Mesothelial cell of epicardium (in vitro differentiated cells): ENCODE results near the gene CDH23. TPM values are rescaled to one million over a fixed set of nuclear protein-coding genes. Genes with fewer than 3 reads are reported as not detected.

Experiments
- DNase-seq, 2 experiments: peaks; one replicate each; pipeline ENCODE4 v3.0.0; 2021; ENCODE audit warnings: low spot score in 2 of 2; ENCODE audit not compliant: unreplicated experiment in 2 of 2
- H3K27ac Mint-ChIP-seq: 2 replicates; pipeline ENCODE4 v1.8.0; 2021; ENCODE audit warnings: mixed read lengths
- H3K27me3 Mint-ChIP-seq: 2 replicates; pipeline ENCODE4 v1.8.0; 2021; ENCODE audit warnings: low read depth, mixed read lengths
- H3K36me3 Mint-ChIP-seq: 2 replicates; pipeline ENCODE4 v1.8.0; 2021; ENCODE audit warnings: mixed read lengths
- H3K4me1 Mint-ChIP-seq: 2 replicates; pipeline ENCODE4 v1.8.0; 2021; ENCODE audit warnings: mixed read lengths
- H3K4me3 Mint-ChIP-seq: 2 replicates; pipeline ENCODE4 v1.8.0; 2021; ENCODE audit warnings: mild to moderate bottlenecking, moderate library complexity, mixed read lengths
- H3K9me3 Mint-ChIP-seq: 2 replicates; pipeline ENCODE4 v1.8.0; 2021; ENCODE audit warnings: mixed read lengths
- total RNA-seq: library from RNA; stranded (reverse); gene quantifications from 3 replicates; pipeline ENCODE4 v1.2.1, GENCODE V29; 2021
- TF ChIP-seq, protein P1 (sequence below): fragments of 200-600 bp; sonication (generic); IDR thresholded peaks from one replicate; pipeline ENCODE4 v1.5.0; 2021; ENCODE audit warnings: antibody characterized with exemption; ENCODE audit not compliant: unreplicated experiment

CDH23 gene
- total RNA-seq, 1 donor from 2014 or later = 2.5 TPM

DNA sequence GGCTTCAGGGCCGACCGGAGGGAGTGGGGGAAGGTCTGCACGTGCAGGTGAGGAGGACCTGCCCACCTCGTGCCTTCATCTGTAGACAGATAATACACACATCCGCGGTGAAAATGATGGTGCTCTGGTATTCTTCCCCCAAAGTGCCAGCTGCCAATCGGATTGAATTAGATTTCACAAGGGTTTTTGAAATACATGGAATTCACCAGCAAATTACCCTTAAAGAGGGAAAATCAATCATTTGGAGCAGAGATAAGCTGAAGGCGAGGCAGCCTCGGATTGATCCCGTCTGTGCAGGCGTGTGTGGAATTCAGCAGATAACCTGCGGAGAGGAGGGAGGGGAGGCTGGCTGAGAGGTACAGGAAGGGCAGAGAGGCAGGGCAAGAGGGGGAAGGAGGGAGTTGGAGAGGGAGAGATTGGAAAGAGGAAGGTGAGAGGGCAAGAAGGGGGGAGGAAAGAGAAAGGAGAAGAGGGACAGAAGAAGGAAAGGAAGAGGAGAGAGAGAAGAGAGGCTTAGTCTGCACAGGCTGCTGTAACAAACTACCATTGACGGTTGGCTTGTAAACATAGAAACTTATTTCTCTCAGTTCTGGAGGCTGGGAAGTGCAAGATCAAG is 238.6 kb downstream of the CDH23 start:
- TF ChIP-seq, protein P1, sequence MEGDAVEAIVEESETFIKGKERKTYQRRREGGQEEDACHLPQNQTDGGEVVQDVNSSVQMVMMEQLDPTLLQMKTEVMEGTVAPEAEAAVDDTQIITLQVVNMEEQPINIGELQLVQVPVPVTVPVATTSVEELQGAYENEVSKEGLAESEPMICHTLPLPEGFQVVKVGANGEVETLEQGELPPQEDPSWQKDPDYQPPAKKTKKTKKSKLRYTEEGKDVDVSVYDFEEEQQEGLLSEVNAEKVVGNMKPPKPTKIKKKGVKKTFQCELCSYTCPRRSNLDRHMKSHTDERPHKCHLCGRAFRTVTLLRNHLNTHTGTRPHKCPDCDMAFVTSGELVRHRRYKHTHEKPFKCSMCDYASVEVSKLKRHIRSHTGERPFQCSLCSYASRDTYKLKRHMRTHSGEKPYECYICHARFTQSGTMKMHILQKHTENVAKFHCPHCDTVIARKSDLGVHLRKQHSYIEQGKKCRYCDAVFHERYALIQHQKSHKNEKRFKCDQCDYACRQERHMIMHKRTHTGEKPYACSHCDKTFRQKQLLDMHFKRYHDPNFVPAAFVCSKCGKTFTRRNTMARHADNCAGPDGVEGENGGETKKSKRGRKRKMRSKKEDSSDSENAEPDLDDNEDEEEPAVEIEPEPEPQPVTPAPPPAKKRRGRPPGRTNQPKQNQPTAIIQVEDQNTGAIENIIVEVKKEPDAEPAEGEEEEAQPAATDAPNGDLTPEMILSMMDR = no peak
- DNase-seq = peak in 1 of 2 experiments; percentile 52
- Mint-ChIP-seq H3K36me3 (no peaks in the 10 kb centered on the region), H3K27me3 (no peaks in the 10 kb centered on the region), H3K27ac (peak overlapping the region; percentile 79), H3K4me3 (no peak overlapping the region), H3K9me3 (no peaks in the 10 kb centered on the region), H3K4me1 (peaks cover 59% of the 10 kb centered on the region)

DNA sequence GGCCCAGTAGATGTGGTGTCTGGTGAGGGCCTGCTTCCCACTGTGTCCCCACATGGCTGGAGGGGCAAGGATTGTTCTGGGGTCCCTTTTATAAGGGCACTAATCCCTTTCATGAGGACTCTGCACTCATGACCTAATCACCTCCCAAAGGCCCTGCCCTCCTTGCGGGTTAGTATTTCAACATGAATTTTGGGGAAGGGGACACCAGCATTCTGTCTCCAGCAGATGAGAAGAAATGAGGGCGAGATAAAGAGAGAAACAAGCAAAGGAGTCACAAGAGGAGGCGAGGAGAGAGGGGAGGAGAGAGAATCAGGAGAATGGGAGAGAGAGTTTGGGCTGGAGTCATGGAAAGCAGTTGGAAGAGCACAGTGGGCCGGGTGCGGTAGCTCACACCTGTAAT is 239.1 kb downstream of the CDH23 start:
- no peak for DNase-seq
- peaks cover 58% of the 10 kb centered on the region for H3K4me1 Mint-ChIP-seq
- H3K36me3 Mint-ChIP-seq = no peaks in the 10 kb centered on the region
- TF ChIP-seq, protein P1 = no peak
- peak overlapping the region; percentile 79 for H3K27ac Mint-ChIP-seq
- no peaks in the 10 kb centered on the region for H3K27me3 Mint-ChIP-seq
- H3K9me3 Mint-ChIP-seq = no peaks in the 10 kb centered on the region
- H3K4me3 Mint-ChIP-seq = no peak overlapping the region

DNA sequence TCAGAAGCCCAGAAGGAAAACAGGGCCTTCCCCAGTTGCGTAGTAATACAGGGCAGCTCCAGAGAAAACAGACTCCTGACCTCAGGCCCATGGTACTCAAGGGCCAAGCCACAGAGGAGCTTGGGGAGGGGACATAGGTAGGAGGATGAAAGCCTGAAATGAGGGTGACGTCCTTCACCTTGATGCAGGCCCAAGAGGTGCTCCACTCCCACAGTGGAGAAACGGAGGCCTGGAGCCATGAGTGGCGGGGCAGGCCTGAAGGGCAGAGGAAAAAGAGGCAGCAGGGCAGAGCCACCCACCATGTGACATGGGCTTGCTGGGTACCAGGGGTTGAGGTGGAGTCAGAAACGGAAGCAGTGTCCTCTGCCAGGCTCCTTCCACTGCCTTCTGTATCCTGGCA is 239.9 kb downstream of the CDH23 start:
- Mint-ChIP-seq H3K27me3 (no peaks in the 10 kb centered on the region), H3K9me3 (no peaks in the 10 kb centered on the region), H3K27ac (no peak overlapping the region), H3K4me1 (peaks cover 53% of the 10 kb centered on the region), H3K36me3 (no peaks in the 10 kb centered on the region), H3K4me3 (no peak overlapping the region)
- DNase-seq = no peak
- TF ChIP-seq, protein P1 = no peak

DNA sequence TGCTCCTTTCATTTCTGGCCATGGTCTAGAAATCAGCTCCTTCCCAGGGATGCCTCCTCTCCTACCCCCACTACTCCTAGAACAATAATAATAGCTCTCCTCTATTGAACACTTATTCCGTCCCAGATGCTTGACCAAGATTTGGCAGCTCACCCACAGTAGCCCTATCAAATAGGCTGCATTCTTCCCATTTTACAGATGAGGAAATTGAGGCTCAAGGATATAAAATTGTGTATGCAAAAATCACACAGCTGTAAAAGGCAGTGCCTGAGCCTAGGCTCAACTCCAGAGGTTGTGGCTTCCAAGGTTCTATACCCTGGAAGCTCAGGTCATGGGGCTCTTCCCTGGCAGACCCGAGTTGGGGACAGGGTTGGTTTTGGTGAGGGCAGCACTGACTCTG is 240.6 kb downstream of the CDH23 start:
- Mint-ChIP-seq H3K4me3 (no peak overlapping the region), H3K27me3 (no peaks in the 10 kb centered on the region), H3K9me3 (no peaks in the 10 kb centered on the region), H3K27ac (no peak overlapping the region), H3K4me1 (peaks cover 50% of the 10 kb centered on the region), H3K36me3 (no peaks in the 10 kb centered on the region)
- TF ChIP-seq, protein P1 = no peak
- no peak for DNase-seq

DNA sequence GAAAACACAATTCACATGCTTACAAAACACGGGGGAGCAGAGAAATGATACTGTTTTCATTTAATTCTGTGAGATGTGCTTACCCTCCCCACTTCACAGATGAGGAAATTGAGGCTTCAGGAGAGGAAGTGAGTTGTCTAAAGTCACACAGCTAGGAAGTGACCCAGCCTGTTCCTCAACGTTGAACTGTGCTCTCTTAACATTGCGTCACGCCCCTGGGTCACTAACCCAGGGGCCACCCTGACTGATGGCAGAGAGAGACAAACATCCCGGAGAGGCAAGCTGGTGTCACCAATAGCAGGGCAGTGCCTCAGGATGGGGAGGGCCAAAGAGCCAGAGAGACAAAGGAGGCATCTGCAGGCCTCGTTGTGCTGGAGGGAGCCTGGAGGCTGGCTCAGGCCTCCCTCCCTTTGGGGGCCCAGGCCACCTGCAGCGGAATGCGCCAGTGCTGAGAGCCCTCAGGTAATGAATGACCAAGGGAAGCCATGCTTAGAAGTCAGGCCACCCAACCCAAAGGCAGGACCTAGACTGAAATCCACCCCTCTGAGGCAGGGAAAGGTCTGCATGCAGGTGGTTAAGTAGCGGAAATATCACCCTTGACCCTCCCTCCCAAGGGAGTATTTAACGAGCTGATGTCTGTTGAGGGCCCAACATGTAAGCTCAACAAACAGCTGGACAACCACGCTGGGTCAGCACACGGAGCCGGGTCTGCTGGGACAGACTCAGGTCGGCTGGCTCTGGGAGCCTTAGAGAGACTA is 241.5 kb downstream of the CDH23 start:
- H3K9me3 Mint-ChIP-seq = no peaks in the 10 kb centered on the region
- TF ChIP-seq, protein P1 = no peak
- H3K4me1 Mint-ChIP-seq = peaks cover 46% of the 10 kb centered on the region
- H3K27me3 Mint-ChIP-seq = no peaks in the 10 kb centered on the region
- no peak overlapping the region for H3K27ac Mint-ChIP-seq
- H3K36me3 Mint-ChIP-seq = no peaks in the 10 kb centered on the region
- DNase-seq = no peak
- no peak overlapping the region for H3K4me3 Mint-ChIP-seq
